Lower lobe of right lung (tissue), 2 donors: Measurements from ENCODE around the gene STAT1. TPM values are rescaled to one million over a fixed set of nuclear protein-coding genes. Genes with fewer than 3 reads are reported as not detected.

Experiments used
- ATAC-seq, 2 donors: fragments of 200-7000 bp; cut with Tn5 transposase; one replicate each; pipeline ENCODE4 v1.9.1; 2020 to 2022; ENCODE audit warnings: mild to moderate bottlenecking in 2 of 2, moderate library complexity in 2 of 2
- DNase-seq: peaks from one replicate; pipeline ENCODE4 v3.0.0-alpha.2; 2020
- H3K27ac ChIP-seq: fragments of 200-600 bp; one replicate; pipeline ENCODE4 v1.8.0; 2022
- H3K27me3 ChIP-seq: fragments of 200-600 bp; one replicate; pipeline ENCODE4 v1.8.0; 2022; ENCODE audit warnings: low read depth
- H3K36me3 ChIP-seq: fragments of 200-600 bp; one replicate; pipeline ENCODE4 v1.8.0; 2022; ENCODE audit warnings: mild to moderate bottlenecking
- H3K4me1 ChIP-seq: fragments of 200-600 bp; one replicate; pipeline ENCODE4 v1.8.0; 2022
- H3K4me3 ChIP-seq: fragments of 200-600 bp; one replicate; pipeline ENCODE4 v1.8.0; 2022; ENCODE audit warnings: mild to moderate bottlenecking
- H3K9me3 ChIP-seq: fragments of 200-600 bp; one replicate; pipeline ENCODE4 v1.8.0; 2022
- intact Hi-C: fragments of 100-400 bp; cut with DNase I; formaldehyde crosslinking; loops from one replicate; pipeline ENCODE4 v1.11.0; 2022
- total RNA-seq: library from RNA; stranded (reverse); fragmentation: NEBNext Ultra II Directional; extraction: Animal tissue kit (Norgen Biotek cat#: 25700); gene quantifications from one replicate; pipeline ENCODE4 v1.2.1, GENCODE V29; 2021
- TF ChIP-seq, protein P1 (sequence below): fragments of 200-600 bp; IDR thresholded peaks from one replicate; pipeline ENCODE4 v1.8.0; 2022; ENCODE audit warnings: antibody characterized with exemption, mild to moderate bottlenecking
- donor health status: DM: no; HTN: yes; CAD: no; lungs with severe emphysema.

Gene STAT1
- total RNA-seq, 1 donor from 2014 or later = 103 TPM

DNA sequence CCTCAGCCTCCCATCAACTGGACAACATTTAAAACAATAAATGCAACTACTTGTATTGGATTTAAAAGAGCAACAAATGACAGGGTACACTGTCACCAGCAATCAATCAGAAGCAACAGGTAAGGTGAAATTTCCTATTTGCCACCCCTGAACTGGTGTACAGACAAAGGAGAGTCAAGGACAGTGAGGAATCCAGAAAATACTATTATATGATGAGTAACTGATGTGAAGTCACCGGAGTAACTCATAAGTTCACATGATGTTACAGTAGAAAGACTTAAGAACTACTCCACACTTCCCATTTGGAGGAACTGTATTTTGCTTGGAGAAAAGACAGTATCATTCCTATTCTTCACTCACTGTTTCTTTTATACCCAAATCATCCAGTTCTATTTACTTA lies 4.1 kb upstream of the STAT1 start:
- no peak overlapping the region for H3K4me3 ChIP-seq

DNA sequence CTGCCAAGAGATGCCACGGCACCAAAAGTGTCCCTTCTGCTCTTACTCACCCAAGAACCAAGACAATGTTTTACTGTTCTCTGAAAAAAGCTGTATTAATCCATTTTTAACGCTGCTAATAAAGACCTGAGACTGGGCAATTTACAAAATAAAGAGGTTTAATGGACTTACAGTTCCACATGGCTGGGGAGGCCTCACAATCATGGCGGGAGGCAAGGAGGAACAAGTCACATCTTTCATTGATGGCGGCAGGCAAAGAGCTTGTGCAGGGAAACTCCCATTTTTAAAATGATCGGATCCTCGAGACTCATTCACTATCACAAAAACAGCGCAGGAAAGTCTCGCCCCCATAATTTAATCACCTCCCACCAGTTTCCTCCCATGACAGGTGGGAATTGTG lies 1.9 kb upstream of the STAT1 start:
- TF ChIP-seq, protein P1, sequence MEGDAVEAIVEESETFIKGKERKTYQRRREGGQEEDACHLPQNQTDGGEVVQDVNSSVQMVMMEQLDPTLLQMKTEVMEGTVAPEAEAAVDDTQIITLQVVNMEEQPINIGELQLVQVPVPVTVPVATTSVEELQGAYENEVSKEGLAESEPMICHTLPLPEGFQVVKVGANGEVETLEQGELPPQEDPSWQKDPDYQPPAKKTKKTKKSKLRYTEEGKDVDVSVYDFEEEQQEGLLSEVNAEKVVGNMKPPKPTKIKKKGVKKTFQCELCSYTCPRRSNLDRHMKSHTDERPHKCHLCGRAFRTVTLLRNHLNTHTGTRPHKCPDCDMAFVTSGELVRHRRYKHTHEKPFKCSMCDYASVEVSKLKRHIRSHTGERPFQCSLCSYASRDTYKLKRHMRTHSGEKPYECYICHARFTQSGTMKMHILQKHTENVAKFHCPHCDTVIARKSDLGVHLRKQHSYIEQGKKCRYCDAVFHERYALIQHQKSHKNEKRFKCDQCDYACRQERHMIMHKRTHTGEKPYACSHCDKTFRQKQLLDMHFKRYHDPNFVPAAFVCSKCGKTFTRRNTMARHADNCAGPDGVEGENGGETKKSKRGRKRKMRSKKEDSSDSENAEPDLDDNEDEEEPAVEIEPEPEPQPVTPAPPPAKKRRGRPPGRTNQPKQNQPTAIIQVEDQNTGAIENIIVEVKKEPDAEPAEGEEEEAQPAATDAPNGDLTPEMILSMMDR = no peak
- Histone ChIP-seq H3K4me1 (peaks cover 39% of the 10 kb centered on the region), H3K4me3 (no peak overlapping the region), H3K9me3 (no peaks in the 10 kb centered on the region), H3K27ac (no peak overlapping the region), H3K36me3 (peaks cover 5% of the 10 kb centered on the region), H3K27me3 (no peaks in the 10 kb centered on the region)
- no peak for DNase-seq
- intact Hi-C loops = no loop called here
- ATAC-seq = no peak

More for the DNA sequence above, 4.1 kb upstream of the STAT1 start:
- Histone ChIP-seq H3K9me3 (no peaks in the 10 kb centered on the region), H3K36me3 (no peaks in the 10 kb centered on the region), H3K4me1 (peaks cover 27% of the 10 kb centered on the region), H3K27ac (no peak overlapping the region), H3K27me3 (no peaks in the 10 kb centered on the region)
- TF ChIP-seq, protein P1 = no peak
- intact Hi-C loops = no loop called here
- DNase-seq (no peak), ATAC-seq (no peak)

DNA sequence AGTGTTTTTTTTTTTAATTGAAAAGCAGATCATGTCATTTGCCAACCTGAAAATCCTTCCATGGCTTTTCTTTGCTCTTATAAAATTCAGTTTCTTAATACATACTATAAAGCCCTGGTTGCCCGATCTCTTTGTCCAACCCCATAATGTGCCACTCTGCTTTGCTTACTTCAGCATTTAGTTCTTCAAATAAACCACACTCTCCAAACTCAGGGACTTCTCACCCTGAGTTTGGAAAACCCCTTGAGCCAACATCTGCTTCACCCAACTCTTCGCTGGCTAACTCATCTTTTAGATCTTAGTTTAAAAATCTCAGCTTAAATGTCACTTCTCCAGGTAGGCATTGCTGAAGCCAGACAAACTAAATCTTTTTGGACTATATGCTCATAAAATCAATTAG lies 1.3 kb upstream of the STAT1 start:
- Histone ChIP-seq H3K4me3 (no peak overlapping the region), H3K27ac (peak overlapping the region; percentile 96), H3K36me3 (peaks cover 6% of the 10 kb centered on the region), H3K9me3 (no peaks in the 10 kb centered on the region), H3K4me1 (peaks cover 40% of the 10 kb centered on the region), H3K27me3 (no peaks in the 10 kb centered on the region)
- intact Hi-C loops = no loop called here
- TF ChIP-seq, protein P1 = no peak
- no peak for DNase-seq
- ATAC-seq = no peak

DNA sequence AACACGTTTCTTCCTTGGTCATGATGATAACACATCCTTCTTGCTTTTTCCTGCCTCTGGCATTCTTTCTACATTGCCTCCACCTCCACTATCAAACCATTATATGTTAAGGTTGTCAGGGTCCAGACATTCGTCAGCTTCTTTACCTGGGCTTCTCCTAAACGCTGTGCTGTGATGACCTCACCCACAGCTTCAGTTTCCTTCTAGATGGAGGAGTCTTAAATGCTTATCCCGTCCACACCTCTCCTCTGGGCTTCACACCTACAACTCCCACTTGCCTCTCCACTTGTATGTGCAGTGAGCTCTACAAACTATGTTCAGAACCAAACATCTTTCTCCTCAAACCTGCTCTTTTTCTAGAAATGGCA lies 666 bp upstream of the STAT1 start:
- ATAC-seq = no peak

DNA sequence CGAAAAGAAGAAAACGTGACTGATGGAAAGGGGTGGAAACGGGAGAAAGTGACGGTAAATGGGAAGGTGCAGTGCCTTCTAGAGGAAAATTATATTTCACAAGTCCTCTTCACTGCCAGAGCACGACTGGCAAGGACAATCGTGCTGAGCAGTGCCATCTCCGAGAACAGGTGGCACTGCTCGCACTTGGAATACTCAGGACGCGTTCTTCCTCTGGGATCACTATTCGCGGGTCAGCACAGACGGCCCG lies 364 bp downstream of the STAT1 start:
- peaks cover 22% of the 10 kb centered on the region for H3K36me3 ChIP-seq
- H3K4me3 ChIP-seq = peak overlapping the region; percentile 76
- no peaks in the 10 kb centered on the region for H3K27me3 ChIP-seq
- no peaks in the 10 kb centered on the region for H3K9me3 ChIP-seq
- DNase-seq = no peak
- peak overlapping the region; percentile 96 for H3K27ac ChIP-seq
- intact Hi-C loops = no loop called here
- H3K4me1 ChIP-seq = peaks cover 42% of the 10 kb centered on the region
- ATAC-seq = no peak
- TF ChIP-seq, protein P1 = no peak

More for the DNA sequence above, 666 bp upstream of the STAT1 start:
- peaks cover 40% of the 10 kb centered on the region for H3K4me1 ChIP-seq
- intact Hi-C loops = no loop called here
- peak overlapping the region; percentile 96 for H3K27ac ChIP-seq
- no peak for DNase-seq
- H3K27me3 ChIP-seq = no peaks in the 10 kb centered on the region
- peak overlapping the region; percentile 76 for H3K4me3 ChIP-seq
- TF ChIP-seq, protein P1 = no peak
- H3K36me3 ChIP-seq = peaks cover 12% of the 10 kb centered on the region
- H3K9me3 ChIP-seq = no peaks in the 10 kb centered on the region
